GM12875 (cell line): Measurements from ENCODE around the gene TSPAN32.
"Not testable (repeated sequence)": the region's sequence is repeated elsewhere in the genome, so short reads cannot be mapped to it uniquely, and the experiment has no call there.

ENCODE experiments used
- H3K4me3 ChIP-seq: one replicate; pipeline ENCODE4 v1.5.1; 2011; ENCODE audit warnings: low read depth, low read length, control low read depth
- CTCF ChIP-seq: IDR thresholded peaks from 2 replicates; pipeline ENCODE4 v1.5.1; 2011; ENCODE audit warnings: low read depth, mild to moderate bottlenecking, control low read depth, inconsistent platforms, low read length, moderate library complexity, borderline replicate concordance; ENCODE audit not compliant: insufficient read depth

TSPAN32 gene

GRCh38 chr11:2351701-2352100, 49.9 kb downstream of the TSPAN32 start:
- TF ChIP-seq CTCF, result no peak
- H3K4me3 ChIP-seq, result no peak overlapping the region

- no peak overlapping the region for H3K4me3 ChIP-seq
- no peak for TF ChIP-seq CTCF
Observed at GRCh38 chr11:2352420-2352819, 50.6 kb downstream of the TSPAN32 start.

DNA sequence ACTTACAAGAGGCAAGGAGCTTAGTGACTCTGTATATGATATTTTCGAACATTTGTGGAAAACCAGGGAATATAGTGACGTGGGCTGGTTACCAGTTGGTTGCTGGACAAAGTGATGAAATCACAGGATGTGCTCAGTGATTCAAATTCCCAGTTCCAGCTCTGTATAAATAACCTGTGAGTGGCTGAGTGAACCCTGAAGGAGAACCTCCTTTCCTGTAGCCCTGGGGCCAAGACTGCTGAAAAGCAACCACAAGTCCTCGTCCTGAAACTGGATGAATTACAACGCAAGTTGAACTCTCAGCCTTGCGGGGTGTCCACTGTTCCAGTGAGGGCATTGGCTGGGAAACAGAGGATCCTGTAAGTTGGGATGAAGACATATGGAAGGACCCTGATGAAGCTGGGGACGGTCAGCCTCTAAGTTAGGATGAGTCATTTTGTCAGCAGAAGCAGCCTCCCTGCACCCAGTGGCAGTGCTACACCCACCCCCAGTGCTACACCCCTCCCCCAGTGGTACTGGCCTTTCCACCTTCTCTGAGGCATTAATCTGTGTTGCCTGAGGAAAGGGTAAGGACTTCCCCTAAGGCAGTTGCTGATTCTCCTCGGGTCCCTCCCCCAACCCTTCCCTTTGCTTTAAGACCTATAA, 53.3 kb downstream of the TSPAN32 start:
- TF ChIP-seq CTCF, result no peak
- H3K4me3 ChIP-seq, result no peak overlapping the region

- no peak for TF ChIP-seq CTCF
- H3K4me3 ChIP-seq, result no peak overlapping the region
Observed at GRCh38 chr11:2357246-2357645, 55.4 kb downstream of the TSPAN32 start.

DNA sequence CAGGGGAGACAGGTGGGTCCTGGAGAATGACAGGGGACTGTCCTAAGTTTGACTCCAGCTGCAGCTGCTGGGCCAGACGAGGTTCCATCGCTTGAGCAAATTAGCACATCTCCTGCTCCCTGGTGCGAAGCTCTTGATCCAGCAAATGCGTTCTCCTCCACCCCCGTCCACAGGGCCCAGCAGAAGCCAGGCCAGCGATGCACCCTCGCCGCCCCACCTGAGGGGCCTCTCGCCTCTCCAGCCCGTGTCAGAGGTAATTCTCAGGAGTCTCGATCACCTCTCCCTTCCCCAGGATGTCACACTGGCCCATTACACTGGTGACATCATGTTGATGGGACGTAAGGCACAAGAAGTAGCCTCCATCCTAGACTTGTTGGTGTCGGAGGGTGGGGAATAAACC, 55.8 kb downstream of the TSPAN32 start:
- not testable (repeated sequence) for H3K4me3 ChIP-seq

DNA sequence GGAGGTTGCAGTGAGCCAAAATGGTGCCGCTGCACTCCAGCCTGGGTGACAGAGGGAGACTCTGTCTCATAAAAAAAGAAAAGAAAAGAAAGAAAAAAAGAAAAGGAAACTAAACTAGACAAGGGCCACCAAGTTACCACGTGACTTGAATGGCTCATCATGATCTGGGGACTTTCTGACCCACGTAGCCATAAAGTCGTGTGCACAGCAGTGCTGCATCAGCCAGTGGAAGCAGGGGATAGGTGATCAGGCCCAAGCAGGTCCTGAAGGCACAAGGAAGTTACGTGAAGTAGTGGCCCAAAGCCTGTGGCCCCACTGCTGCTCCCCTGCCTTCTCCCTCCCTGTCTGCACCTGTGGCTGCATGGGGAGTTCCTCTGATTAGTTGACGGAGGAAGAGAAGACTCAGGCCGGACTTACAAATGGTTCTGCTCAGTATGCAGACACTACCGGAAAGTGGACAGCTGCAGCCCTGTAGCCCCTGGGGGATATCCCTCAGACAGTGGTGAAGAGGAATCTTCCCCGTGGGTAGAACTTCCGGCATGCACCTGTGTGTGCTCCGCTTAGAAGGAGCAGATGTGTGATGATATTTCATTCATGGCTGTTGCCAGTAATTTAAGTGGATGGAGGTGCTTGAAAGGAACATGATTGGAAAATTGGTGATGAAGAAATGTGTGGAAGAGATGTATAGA, 57.1 kb downstream of the TSPAN32 start:
- TF ChIP-seq CTCF, result no peak
- H3K4me3 ChIP-seq, result no peak overlapping the region

DNA sequence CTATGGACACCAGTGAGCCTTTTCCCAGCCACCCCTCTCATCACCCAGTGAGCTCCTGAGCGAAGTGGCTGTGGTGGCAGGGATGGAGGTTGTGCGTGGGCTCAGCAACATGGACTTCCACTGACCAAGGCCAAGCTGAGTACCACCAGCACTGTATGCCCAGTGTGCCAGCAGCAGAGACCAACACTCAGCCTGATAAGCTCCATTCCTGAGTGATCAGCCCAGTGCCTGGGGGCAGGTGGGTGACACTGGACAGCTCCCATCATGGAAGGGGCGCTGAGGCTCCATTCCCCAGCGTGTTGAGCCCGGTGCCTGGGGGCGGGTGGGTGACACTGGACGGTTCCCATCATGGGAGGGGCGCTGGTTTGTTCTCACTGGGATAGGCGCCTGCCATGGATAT, 57.7 kb downstream of the TSPAN32 start:
- H3K4me3 ChIP-seq, result no peak overlapping the region
- TF ChIP-seq CTCF, result no peak
